HG03469 (cell line): Measurements from ENCODE around the gene PSMA7.

Source experiments
- ATAC-seq: cut with Tn5 transposase; IDR thresholded peaks from one replicate; pipeline ENCODE4 v1.9.1; 2021; ENCODE audit warnings: mild to moderate bottlenecking, moderate library complexity, moderate number of reproducible peaks; ENCODE audit not compliant: unreplicated experiment

Gene PSMA7

DNA sequence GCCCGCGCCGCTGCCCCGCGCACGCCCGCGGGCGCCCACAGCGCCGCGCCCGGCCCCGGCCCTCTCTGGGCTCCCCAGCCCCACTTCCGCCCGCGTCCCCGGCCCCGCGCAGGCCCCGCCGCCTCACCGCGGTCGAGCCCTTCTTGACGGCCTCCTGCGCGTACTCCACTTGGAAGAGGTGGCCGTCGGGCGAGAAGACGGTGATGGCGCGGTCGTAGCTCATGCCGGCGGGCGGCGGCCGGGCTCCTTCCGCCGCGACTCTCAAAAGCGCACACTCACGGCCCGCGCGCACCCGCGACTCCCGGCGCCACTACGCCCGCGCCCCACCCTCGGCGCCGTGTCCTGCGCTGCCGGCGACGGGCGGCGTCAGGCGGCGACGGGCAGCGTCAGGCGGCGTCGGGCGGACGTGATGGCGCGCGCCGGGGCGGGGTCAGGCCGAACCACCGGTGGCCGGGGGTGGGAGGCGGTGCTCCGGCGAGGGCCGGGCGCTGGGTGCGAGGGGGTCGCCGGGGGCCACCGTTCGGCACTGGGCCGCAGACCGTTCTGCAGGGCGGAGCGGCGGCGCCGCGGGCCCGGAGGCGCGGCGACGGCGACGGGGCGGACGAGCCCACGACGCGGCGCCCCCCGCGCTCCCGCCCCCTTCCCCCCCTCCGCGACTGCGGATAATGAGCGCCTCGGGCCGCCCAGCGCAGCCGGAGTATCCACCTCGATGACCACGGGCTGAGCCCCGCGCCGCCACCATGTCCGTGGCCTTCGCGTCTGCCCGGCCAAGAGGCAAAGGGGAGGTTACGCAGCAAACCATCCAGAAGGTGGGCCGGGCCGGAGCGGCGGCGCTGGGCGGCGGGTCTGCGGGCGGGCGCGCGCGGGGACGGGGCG is at the start of gene PSMA7, which contains the start of gene SS18L1:
Gene PSMA7 (minus strand): TSS at position 314 of the 876 bp plus-strand sequence. CDS start 91 bp downstream, at position 223.
Gene SS18L1 (plus strand): TSS at position 689 of the 876 bp plus-strand sequence. CDS start 52 bp downstream, at position 741.
- peak; percentile 49 for ATAC-seq

DNA sequence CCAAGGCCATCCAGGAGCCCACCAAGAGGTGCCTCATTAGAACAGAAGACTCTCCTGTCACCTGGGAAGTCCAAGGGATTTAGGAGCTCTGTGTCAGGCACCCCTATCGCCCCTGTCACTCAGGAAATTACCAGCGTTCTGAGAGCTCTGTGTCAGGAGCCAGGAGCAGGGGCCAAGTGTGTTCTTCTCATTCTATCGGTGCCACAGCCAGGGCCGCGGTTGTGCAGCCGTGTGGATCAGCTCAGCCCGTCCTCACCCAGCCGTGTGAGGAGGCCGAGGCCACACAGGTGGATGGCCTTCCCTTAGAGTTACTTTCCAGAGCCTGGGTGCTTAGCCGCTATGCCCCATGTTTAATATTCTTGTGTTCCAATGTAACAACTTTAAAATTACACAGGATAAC is 49.4 kb upstream of the PSMA7 start:
- no peak for ATAC-seq

DNA sequence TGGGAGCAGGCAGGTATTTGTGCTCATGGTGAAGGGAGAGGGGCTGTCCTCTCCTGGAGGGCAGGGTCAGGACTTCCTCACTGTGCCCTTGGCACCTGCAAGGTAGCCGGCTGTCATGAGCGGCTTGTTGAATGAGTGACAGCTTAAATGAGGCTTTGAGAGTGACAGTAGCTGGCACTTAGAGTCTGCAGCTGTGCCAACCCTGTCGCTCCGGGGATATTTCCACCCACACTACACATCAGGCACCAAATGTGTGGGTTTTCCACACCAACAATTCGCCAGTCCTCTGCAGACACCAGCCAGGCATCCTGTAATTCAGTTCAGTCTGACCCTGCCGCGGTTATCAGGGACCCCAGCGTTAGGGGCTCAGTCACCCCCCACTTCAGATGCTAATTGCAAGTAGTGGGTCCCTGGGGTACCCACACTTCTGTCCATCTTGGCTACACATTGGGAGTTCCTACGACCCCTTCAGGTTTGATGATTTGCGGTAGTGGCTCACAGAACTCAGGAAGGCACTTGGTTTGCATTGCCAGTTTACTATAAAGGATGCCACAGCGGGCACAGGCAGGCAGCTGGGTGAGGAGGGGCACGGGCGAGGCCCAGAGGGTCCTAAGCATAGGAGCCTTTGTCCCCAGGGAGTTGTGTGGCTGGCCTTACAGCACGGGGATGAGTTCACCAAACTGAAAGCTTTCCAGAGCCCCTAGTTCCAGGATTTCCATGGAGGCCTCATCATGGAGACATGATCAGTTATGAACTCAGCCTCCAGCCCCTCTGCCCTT is 48.8 kb upstream of the PSMA7 start:
- ATAC-seq, result no peak

DNA sequence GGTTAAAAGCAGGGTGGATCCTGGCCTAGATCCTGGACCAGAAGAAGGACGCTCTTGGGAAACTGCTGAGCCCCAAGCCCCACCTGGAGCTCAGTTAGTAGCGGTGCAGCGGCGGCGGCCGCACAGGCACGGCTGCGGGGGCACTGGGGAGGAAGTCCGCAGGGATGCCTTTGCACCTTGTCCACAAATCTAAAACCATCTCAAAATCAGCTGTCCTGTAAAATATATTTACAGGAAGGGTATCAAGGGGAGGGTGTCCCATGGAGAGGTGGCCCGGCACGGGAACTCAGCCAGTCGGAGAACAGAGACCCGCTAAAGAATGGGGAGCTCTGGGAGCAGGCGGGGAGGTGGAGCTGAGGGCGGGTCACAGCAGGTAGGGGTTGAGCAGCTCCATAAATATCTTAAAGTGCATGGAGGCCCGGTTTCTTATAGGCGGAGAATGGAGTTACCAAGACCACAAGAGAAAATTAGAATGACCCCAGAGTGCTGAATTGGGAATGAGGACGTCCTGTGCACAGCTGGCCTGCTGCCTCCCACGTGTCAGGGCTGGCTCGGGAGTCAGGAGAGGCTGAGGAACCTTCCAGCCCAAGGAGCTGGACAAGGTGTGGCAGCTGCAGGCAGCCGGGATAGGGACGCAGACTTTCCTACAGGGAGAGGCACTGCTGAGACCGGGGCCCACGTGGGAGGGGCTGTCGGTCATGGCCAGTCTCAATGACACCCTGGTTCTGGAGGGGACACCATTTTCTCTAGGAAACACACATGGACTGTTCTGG is 47.6 kb upstream of the PSMA7 start:
- ATAC-seq, result no peak

DNA sequence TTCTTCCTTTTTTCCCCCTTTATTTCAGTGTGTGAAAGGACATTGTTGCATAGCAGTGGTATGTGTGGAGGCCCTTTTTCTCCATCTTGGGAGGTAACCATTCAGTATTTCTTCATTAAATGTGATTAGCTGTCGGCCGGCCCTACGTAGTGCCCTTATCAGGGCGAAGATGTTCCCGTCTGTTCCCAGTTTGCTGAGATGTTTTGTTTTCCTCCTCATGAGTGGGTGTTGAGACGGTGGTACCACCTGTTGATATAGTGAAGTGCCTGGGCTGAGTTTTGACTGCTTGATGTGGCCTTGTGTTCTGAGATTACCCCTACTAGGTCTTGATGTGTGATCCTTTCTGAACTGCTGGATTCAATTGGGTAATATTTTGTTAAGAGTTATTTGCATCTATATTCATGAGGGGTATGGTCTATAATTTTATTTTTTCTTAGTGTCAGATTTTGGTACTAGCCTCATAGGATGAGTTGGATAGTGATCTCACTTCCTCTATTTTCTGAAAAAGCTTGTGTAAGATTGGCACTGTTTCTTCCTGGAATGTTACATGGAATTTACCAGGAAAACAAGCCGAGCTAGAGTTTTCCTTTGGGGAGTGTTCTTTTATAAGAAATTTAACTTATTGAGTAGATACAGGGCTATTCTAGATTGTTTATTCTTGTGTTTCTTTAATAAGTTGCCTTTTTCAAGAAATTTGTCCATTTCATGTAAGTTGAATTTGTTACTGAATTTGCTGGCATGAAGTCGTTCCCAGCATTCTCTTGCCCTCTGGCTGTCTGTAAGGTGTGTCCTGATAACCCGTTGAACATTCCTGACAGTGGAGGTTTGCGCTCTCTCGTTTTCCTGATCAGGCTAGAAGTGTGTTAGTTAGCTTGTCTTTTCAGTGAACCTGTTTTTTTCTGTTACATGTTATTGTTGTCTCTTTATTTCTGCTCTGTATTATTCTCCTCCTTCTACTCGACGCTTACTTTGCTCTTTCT is 44.0 kb upstream of the PSMA7 start:
- ATAC-seq, result no peak

DNA sequence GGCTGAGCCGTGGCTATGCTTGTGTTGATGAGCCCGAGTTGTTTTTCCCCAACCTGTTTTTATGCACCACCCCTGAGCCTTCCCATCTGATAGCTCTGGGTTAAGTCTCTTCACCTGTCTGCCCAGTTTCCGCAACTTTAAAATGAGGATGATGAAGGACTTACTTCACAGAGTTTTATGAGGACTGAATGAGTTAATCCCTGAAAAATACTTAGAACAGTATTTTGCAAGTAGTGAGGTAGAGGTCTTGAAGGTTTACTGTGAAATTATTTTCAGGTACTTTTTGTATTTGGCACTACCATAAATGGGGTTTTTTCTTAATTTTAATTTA is 42.9 kb upstream of the PSMA7 start:
- ATAC-seq, result no peak

DNA sequence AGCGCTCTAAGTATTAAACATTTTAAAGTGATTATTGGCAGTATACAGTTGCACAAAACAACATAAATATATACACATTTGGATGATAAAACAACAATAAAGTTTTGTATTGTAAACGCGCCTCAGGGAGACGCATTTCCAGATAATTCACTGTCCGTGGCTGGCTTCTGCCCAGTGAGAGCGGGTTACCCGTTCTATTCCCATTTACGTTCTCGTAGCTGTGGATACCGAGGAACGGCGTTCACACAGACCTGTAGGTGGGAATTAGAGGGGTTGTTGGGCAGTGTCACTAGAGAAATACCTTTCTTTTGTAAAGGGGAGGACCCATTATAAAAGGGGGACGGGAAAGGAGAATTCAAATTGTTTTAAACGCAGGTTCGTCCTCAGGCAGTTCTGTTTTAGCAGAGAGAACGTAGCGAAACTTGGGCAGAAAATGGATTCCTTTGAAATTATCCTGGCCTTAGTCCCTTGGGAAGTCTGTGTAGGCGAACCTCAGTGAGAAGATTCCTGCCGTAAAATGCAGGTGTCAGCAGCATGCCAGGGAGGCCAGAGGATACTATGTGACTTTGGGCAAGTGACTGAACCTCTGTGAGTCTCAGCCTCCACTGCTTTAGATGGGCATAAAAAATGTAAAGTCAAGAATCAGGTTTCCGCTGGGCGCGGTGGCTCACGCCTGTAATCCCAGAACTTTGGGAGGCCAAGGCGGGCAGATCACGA is 40.4 kb upstream of the PSMA7 start:
- no peak for ATAC-seq

DNA sequence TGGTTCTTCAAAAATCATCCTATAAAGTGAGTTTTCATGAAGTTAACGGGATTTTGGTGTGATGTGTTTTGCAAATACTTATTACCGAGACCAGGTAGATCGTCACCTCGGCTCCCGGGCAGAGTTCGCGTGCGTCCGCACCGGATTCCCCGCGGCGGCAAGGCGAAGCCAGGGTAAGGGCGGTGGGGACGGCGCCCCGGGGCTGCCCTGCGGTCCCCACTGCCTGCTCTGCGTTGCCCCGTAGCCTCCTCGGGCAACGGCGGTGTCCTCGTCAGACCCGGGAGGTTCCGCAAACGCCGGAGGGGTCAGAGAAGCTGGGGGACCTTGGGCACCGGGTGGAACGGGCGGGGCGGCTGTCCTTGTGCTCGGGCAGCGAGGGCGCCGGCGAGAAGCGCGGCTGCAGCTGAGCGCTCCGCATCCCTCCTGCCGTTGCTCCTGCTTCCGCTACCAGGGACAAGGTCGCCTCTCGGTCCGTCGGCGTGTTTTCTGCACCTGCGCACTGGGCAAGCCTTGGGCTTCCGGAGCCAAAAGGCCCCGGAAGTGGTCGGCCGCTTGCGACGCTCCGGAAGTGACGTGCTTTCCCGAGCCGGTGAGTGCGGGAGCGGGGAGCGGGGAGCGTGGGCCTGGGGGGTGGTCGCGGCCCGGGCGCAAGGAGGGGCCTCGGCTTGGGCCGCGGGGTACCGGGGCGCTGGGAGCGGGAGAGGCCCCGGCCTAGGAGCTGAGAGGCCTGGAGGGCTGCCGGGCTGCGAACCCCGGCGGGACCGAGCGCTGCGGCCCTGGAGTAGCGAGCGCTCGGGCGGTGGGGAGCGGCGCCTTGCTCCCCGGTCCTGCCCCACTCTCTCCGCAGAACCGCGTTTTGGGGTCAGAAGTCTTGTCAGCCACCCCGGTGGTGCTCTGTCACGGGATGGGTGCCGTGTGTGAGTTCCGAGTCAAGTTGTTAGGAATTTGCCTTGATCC is 39.6 kb upstream of the PSMA7 start, which contains the start of gene MTG2:
Gene MTG2 (plus strand): TSS at position 560 of the 957 bp plus-strand sequence. CDS start 10,393 bp downstream, outside the sequence.
- ATAC-seq, result peak; percentile 77

DNA sequence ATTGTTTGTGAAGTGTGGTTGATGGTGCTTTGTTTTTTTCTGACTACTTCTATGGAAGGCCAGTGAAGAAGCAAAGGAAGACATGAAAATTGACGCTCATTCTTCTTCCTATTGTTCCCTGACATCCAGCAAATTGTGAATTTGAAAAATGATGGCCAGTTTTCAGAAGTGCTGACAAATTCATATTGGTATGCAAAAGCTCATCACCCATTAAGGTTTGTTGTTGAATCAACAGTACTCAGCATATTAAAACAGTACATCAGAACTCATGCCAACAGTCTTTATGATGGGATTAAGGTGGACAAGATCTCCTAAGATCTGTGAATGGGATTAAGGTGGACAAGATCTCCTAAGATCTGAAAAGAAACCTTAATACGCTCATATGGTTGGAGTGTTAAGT is 38.6 kb upstream of the PSMA7 start:
- no peak for ATAC-seq

DNA sequence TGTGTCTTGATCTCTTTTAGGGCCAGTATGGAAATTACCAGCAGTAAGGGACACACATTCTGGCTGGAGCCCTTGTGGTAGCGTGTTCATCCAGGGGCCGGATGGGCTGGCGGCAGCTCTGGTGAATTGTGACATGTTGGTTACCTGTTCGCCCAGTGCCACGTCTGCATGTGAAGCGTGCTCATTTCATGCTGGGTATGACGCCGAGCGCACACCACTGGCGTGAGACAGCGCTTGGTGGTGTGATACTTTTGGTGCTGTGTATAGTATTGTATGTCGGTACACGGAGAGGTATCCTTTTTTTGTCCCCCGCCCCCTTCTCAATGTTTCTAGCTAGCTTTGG is 35.9 kb upstream of the PSMA7 start:
- ATAC-seq, result no peak

DNA sequence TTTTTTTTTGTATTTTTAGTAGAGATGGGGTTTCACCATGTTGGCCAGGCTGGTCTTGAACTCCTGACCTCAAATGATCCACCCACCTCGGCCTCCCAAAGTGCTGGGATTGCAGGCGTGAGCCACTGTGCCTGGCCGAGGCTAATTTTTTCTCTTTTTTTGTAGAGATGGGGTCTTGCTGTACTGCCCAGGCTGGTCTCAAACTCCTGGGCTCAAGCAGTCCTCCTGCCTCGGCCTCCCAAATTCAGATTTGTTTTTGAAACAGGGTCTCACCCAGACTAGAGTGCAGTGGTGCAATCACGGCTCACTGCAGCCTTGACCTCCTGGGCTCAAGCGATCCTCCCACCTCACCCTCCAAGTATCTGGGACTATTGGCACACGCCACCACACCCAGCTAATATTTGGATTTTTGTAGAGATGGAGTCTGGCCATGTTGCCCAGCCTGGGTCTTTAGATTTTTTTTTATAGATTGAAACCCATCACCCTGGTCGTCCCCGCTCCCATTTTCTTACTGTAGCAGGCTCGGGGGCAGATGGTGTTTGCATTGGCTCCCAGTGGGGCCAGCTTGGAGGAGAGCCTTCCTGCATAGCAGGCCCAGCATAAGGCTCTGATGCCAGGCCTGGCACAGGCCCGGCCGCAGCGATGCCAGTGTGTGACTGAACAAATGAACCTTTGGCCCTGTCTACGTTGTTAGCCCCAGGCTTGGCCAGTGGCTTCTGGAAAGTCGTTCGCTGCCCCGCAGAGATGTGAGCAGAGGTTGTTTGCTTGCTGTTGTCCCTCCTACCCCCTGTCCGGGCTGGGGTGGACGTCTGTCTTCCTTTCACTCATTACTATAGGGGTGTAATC is 35.3 kb upstream of the PSMA7 start:
- no peak for ATAC-seq

DNA sequence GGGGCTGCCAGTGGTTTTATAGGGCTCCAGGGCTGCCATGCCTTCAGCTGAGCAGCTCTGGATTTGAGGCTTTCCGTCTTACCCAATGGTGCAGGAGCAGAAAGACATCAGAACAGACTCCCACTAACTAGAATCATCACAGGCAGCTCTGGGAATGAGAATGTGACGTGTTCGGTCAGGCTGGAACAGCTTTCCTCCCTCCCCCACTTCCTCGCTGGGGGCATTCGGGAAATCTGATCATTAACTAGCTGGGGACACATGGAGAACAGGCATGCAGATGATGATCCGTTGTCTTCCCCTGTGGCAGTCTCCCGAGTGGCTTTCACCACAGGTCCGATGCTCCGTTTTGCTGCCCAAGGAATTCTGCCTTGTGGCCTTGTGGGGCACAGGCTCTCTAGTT is 34.1 kb upstream of the PSMA7 start:
- ATAC-seq, result no peak

DNA sequence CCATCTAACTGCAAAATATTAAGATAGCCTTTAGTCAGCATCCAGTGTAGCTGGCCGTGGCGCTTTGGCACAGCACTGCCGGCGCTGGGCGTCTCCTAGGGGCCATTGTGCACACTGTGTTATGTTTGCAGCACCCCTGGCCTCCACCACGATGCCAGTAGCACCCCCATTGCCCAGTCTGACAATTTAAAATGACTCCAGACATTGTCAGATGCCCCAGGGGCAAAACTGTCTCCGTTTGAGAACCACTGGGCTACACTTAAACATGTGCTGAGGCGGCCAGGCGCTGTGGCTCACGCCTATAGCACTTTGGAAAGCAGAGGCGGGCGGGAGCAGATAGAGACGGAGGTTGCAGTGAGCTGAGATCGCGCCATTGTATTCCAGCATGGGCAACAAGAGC is 33.7 kb upstream of the PSMA7 start:
- ATAC-seq, result no peak

DNA sequence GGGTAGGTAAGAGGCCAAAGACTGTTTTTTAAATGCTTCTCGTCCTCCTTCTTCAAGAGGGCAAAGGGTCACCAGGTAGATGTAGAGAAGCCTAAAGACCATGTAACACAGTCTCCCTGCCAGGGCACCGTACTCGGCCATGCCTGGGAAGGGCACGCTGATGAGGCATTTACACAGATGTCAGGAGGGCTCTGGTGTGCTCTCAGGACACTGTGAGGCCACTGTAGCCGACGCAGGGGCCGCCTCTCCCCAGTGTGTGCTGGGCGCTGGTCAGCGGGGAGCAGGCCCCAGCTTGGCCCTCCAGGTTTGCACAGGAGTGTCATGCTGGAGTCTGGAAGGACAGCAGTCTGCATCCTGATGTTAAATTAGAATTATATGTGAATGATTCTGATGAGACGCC is 32.5 kb upstream of the PSMA7 start:
- ATAC-seq, result no peak

DNA sequence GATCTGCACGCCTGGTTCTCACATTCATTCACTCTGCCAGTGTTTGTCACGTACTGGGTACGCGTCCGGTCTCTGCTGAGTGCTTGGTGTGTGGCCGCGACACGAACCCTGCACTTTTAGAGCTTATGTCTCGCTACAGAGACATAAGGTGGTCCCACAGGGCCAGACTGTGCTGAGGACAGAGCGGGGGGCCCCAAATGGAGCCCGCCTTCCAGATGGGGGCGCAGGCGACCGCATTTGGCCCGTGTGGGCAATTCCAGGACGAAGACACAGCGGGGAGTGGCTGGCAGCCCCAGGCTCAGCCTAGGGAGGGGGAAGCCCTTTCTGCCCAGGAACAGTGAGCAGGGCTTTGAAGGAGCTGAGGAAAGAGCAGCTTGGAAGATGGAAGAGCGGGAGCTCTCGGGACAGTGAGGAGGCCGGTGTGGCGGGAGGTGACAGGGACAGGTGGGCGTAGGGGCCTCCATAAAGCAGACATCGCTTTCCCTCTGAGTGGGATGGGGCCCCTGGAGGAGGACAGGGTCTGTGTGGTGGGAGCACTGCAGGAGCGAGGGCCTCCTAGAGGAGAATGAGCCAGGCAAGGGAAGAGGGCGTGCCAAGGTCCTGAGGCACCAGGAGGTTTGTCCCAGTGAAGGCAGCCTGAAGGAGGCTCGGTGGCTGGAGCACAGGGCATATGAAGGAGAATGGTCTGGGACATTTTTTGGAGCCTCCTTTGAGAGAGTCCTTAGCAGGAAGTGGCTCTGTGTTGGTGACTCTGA is 31.9 kb upstream of the PSMA7 start:
- no peak for ATAC-seq

DNA sequence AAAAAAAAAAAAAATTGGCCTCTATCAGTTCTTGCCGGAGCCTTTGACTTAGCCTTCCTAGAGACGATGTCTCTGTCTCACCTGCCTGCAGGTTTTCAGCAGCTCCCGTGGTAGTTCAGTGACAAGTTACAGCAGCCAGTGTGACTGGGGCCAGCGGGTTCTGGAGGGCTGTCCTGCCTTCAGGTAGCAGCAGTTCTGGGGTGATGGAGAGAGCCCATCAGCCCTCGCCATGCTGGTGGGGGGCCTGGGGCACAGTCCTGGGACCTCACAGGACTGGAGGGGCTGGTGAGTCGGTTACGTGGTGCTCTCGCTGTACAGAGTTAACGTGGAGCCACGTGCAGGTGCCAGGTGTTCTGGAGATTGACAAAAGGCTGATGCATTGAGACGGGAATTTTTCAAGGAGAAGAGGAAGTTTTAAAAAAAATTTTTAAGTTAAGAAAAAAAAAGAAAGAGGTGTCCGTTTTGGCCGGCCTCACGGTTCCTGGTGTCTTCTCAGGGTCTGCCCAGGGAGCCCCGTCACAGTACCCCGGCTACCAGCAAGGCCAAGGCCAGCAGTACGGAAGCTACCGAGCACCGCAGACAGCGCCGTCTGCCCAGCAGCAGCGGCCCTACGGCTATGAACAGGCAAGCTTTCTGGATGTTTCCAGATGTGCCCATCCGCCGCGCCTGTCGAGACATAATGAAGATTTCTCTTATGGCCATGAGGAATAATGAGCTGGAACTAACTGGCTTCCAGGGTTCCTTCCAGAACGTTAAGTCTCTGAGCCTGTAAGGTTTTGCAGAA is 31.0 kb upstream of the PSMA7 start:
- no peak for ATAC-seq
